Activated naive CD4-positive, alpha-beta T cell treated with anti-CD3 and anti-CD28 coated beads, Interleukin-2, amount 10 ng/mL, durations not matched to agents 7 days and 5 days (primary cell): ENCODE results near the gene IFI30.

ENCODE experiments used
- CTCF ChIA-PET: fragments of 350-600 bp; sonication (Branson Sonifier 250); formaldehyde crosslinking; loops from one replicate; lab custom pipeline; 2021; ENCODE audit warnings: antibody characterized with exemption; lab: Charles Lee
- DNase-seq: peaks from one replicate; pipeline ENCODE4 v3.0.0-alpha.2; 2020
- H3K27ac Mint-ChIP-seq: one replicate; pipeline ENCODE4 v1.8.0; 2021; ENCODE audit warnings: mild to moderate bottlenecking, moderate library complexity, mixed read lengths
- H3K27me3 Mint-ChIP-seq: one replicate; pipeline ENCODE4 v1.8.0; 2021; ENCODE audit warnings: mild to moderate bottlenecking, mixed read lengths
- H3K36me3 Mint-ChIP-seq: one replicate; pipeline ENCODE4 v1.8.0; 2021; ENCODE audit warnings: mixed read lengths
- H3K4me1 Mint-ChIP-seq: one replicate; pipeline ENCODE4 v1.8.0; 2021; ENCODE audit warnings: mixed read lengths
- H3K4me3 Mint-ChIP-seq: one replicate; pipeline ENCODE4 v1.8.0; 2021; ENCODE audit warnings: mild to moderate bottlenecking, moderate library complexity, mixed read lengths
- H3K9me3 Mint-ChIP-seq: one replicate; pipeline ENCODE4 v1.8.0; 2021; ENCODE audit warnings: mixed read lengths

The IFI30 gene

GRCh38 chr19:18173572-18174288 lies at the start of gene IFI30:
Gene IFI30 (plus strand): TSS chr19:18173813. CDS start chr19:18173842, 29 bp downstream.
- CTCF ChIA-PET = interaction anchor here (0.7 to 1.3 kb wide), 4 partner anchors 10 to 78 kb away, joined by 3 to 6 read pairs (median 4); no protein-coding TSS in a partner anchor
- Mint-ChIP-seq H3K27me3 (no peaks in the 10 kb centered on the region), H3K27ac (peak within 1 kb of the TSS; percentile 82), H3K9me3 (no peaks in the 10 kb centered on the region), H3K4me3 (peak within 1 kb of the TSS; percentile 87), H3K4me1 (peaks cover 28% of the 10 kb centered on the region), H3K36me3 (peaks cover 24% of the 10 kb centered on the region)
- peak; percentile 80 for DNase-seq

GRCh38 chr19:18123819-18124218 lies 49.8 kb upstream of the IFI30 start:
- Mint-ChIP-seq H3K9me3 (no peaks in the 10 kb centered on the region), H3K4me1 (peaks cover 35% of the 10 kb centered on the region), H3K4me3 (no peak overlapping the region), H3K27me3 (no peaks in the 10 kb centered on the region), H3K27ac (no peak overlapping the region), H3K36me3 (peaks cover 42% of the 10 kb centered on the region)
- CTCF ChIA-PET = no interaction called here
- DNase-seq = no peak

DNA sequence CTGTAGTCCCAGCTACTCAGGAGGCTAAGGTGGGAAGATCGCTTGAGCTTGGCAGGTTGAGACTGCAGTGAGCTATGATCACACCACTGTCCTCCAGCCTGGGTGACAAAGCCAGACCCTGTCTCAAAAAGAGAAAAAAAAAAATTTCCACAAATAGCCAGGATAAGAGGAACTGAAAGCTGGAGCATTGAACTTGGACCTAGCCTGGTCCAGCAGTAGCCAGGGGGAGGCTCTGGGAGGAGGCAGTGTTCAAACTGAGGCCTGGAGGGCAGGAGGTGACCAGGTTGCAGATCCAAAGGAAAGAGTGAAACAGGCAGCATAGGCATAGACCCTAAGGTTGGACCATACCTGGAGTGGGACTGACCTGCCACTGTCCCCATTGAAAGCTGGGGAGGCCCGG lies 47.5 kb upstream of the IFI30 start:
- Mint-ChIP-seq H3K4me1 (peaks cover 13% of the 10 kb centered on the region), H3K27ac (no peak overlapping the region), H3K9me3 (no peaks in the 10 kb centered on the region), H3K4me3 (no peak overlapping the region), H3K36me3 (peaks cover 48% of the 10 kb centered on the region), H3K27me3 (no peaks in the 10 kb centered on the region)
- CTCF ChIA-PET = interaction anchor here (1.3 kb wide), 1 partner anchor 13 kb away, joined by 4 read pairs; no protein-coding TSS in a partner anchor
- DNase-seq = no peak

- no peaks in the 10 kb centered on the region for H3K27me3 Mint-ChIP-seq
- DNase-seq = no peak
- H3K27ac Mint-ChIP-seq = no peak overlapping the region
- no peaks in the 10 kb centered on the region for H3K9me3 Mint-ChIP-seq
- peaks cover 47% of the 10 kb centered on the region for H3K36me3 Mint-ChIP-seq
- CTCF ChIA-PET = interaction anchor here (1.2 to 1.5 kb wide), 2 partner anchors 9 to 15 kb away, joined by 4 read pairs; no protein-coding TSS in a partner anchor
- H3K4me3 Mint-ChIP-seq = no peak overlapping the region
- peaks cover 7% of the 10 kb centered on the region for H3K4me1 Mint-ChIP-seq
These were observed 45.6 kb upstream of the IFI30 start for GRCh38 chr19:18128044-18128443.

DNA sequence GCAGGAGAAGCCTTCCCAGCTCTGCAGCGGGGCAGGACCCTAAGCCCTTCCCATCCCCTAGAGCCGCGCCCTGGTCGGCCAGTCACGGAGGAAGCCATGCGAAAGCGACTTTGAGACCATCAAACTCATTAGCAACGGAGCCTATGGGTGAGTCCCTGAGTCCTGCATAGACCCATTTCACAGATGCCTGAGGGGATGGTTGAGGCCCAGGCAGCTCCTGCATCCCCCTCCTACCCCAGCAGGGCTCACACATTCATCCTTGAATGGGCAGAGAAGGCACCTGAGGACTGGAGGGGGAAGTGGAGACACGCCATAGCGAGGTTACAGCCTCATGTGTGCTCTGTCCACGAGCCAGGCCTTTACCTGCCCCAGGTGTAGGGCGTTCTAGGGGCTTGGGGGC lies 44.8 kb upstream of the IFI30 start:
- H3K4me3 Mint-ChIP-seq = no peak overlapping the region
- H3K27ac Mint-ChIP-seq = no peak overlapping the region
- no peak for DNase-seq
- H3K9me3 Mint-ChIP-seq = no peaks in the 10 kb centered on the region
- no peaks in the 10 kb centered on the region for H3K27me3 Mint-ChIP-seq
- CTCF ChIA-PET = interaction anchor here (1.2 to 1.5 kb wide), 2 partner anchors 9 to 16 kb away, joined by 4 read pairs; no protein-coding TSS in a partner anchor
- H3K4me1 Mint-ChIP-seq = peaks cover 7% of the 10 kb centered on the region
- H3K36me3 Mint-ChIP-seq = peaks cover 42% of the 10 kb centered on the region

- peaks cover 39% of the 10 kb centered on the region for H3K36me3 Mint-ChIP-seq
- no peak overlapping the region for H3K27ac Mint-ChIP-seq
- CTCF ChIA-PET = no interaction called here
These were observed 42.9 kb upstream of the IFI30 start for GRCh38 chr19:18130523-18131242.

GRCh38 chr19:18131841-18132596 lies 41.6 kb upstream of the IFI30 start:
- no peak for DNase-seq
- CTCF ChIA-PET = no interaction called here
- no peaks in the 10 kb centered on the region for H3K9me3 Mint-ChIP-seq
- peaks cover 36% of the 10 kb centered on the region for H3K36me3 Mint-ChIP-seq
- H3K4me1 Mint-ChIP-seq = peaks cover 7% of the 10 kb centered on the region
- no peak overlapping the region for H3K27ac Mint-ChIP-seq
- no peaks in the 10 kb centered on the region for H3K27me3 Mint-ChIP-seq
- no peak overlapping the region for H3K4me3 Mint-ChIP-seq

More at GRCh38 chr19:18130523-18131242, 42.9 kb upstream of the IFI30 start:
- H3K4me3 Mint-ChIP-seq = no peak overlapping the region
- H3K9me3 Mint-ChIP-seq = no peaks in the 10 kb centered on the region
- DNase-seq = no peak
- no peaks in the 10 kb centered on the region for H3K27me3 Mint-ChIP-seq
- H3K4me1 Mint-ChIP-seq = peaks cover 7% of the 10 kb centered on the region

GRCh38 chr19:18135712-18136584 lies 37.7 kb upstream of the IFI30 start:
- CTCF ChIA-PET = no interaction called here
- Mint-ChIP-seq H3K9me3 (no peaks in the 10 kb centered on the region), H3K4me3 (no peak overlapping the region), H3K27me3 (no peaks in the 10 kb centered on the region), H3K36me3 (peaks cover 34% of the 10 kb centered on the region), H3K27ac (peak overlapping the region; percentile 76), H3K4me1 (no peaks in the 10 kb centered on the region)
- no peak for DNase-seq

DNA sequence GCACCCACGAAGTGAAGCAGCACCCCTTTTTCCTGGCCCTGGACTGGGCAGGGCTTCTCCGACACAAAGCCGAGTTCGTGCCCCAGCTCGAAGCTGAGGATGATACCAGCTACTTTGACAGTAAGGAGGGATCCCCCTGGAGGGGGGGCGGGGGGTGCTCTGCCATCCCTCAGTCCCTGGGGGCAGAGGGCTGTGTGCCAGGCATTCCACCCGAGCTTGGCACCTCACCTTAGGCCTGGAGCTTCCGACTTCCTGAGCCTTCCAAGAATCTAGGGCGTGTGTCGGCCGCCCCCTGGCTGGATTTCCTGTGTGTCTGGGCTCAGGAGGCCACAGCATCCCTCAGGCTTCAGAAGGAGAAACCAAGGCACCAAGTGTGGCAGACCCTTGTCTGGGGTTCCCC lies 36.4 kb upstream of the IFI30 start:
- Mint-ChIP-seq H3K4me3 (no peak overlapping the region), H3K9me3 (no peaks in the 10 kb centered on the region), H3K36me3 (peaks cover 38% of the 10 kb centered on the region), H3K27me3 (no peaks in the 10 kb centered on the region), H3K4me1 (no peaks in the 10 kb centered on the region), H3K27ac (no peak overlapping the region)
- DNase-seq = no peak
- CTCF ChIA-PET = no interaction called here

GRCh38 chr19:18137657-18138339 lies 35.8 kb upstream of the IFI30 start:
- Mint-ChIP-seq H3K36me3 (peaks cover 34% of the 10 kb centered on the region), H3K4me1 (no peaks in the 10 kb centered on the region), H3K4me3 (no peak overlapping the region), H3K9me3 (no peaks in the 10 kb centered on the region), H3K27ac (no peak overlapping the region), H3K27me3 (no peaks in the 10 kb centered on the region)
- CTCF ChIA-PET = no interaction called here
- no peak for DNase-seq

DNA sequence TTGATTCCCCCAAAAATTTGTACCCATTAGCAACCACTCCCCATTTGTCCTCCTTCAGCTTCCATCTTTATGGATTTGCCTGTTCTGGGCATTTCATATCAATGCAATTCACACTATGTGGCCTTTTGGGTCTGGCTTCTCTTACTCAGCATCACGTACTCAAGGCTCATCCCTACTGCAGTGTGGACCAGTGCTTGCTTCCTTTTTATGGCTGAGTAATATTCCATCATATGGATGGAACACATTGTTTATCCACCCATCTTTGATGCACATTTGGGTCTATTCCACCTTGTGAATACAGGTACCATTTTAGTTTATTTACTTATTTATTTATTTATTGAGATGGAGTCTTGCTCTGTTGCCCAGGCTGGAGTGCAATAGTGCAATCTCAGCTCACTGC lies 33.1 kb upstream of the IFI30 start:
- Mint-ChIP-seq H3K27me3 (no peaks in the 10 kb centered on the region), H3K27ac (no peak overlapping the region)
- CTCF ChIA-PET = interaction anchor here (0.6 to 2.4 kb wide), 2 partner anchors 11 to 139 kb away, joined by 3 to 6 read pairs; no protein-coding TSS in a partner anchor

DNA sequence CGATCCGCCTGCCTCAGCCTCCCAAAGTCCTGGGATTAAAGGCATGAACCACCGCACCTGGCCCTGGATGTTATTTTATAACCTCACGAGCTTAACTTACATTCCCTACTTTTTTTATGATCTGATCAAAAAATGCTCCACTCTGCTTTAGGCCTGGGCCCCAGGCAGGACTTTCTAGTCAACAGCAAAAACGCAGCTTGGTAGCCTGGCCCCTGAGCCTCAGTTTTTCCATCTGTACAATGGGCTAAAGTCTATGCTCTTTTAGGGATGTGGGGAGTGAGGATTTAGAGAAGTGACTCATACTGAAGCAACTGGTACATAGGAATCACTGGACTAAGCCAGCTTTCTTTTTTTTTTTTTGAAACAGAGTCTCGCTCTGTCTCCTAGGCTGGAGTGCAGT lies 32.6 kb upstream of the IFI30 start:
- no peaks in the 10 kb centered on the region for H3K4me1 Mint-ChIP-seq
- H3K27me3 Mint-ChIP-seq = no peaks in the 10 kb centered on the region
- DNase-seq = no peak
- H3K27ac Mint-ChIP-seq = no peak overlapping the region
- H3K9me3 Mint-ChIP-seq = no peaks in the 10 kb centered on the region
- CTCF ChIA-PET = interaction anchor here (0.6 to 2.4 kb wide), 3 partner anchors 11 to 139 kb away, joined by 3 to 6 read pairs (median 3); no protein-coding TSS in a partner anchor
- no peak overlapping the region for H3K4me3 Mint-ChIP-seq
- peaks cover 43% of the 10 kb centered on the region for H3K36me3 Mint-ChIP-seq

More for the DNA sequence above, 33.1 kb upstream of the IFI30 start:
- H3K4me1 Mint-ChIP-seq = no peaks in the 10 kb centered on the region
- H3K36me3 Mint-ChIP-seq = peaks cover 43% of the 10 kb centered on the region
- H3K9me3 Mint-ChIP-seq = no peaks in the 10 kb centered on the region
- DNase-seq = no peak
- H3K4me3 Mint-ChIP-seq = no peak overlapping the region

DNA sequence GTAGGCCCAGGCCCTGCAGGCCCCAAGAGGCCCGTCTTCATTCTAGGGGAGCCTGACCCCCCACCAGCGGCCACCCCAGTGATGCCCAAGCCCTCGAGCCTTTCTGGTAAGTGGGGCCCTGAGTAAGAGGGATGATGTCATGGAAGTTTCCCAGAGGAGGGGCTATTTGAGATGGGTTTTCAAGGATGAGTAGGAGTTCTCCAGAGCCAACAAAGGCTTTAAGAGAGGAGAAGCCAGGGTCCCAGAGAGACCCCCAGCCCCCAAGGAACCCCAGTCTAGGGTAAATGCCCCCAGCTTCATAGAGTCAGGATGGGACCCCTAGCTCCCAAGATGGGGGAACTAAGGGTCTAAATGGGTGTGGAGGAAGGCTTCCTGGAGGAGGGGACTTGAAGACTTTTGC lies 29.7 kb upstream of the IFI30 start:
- Mint-ChIP-seq H3K9me3 (no peaks in the 10 kb centered on the region), H3K27ac (no peak overlapping the region), H3K36me3 (peaks cover 49% of the 10 kb centered on the region), H3K4me1 (no peaks in the 10 kb centered on the region), H3K4me3 (no peak overlapping the region), H3K27me3 (no peaks in the 10 kb centered on the region)
- no peak for DNase-seq
- CTCF ChIA-PET = no interaction called here
